GM23248 (cell line): ENCODE results near the gene LSAMP. TPM values are rescaled to one million over a fixed set of nuclear protein-coding genes. Genes with fewer than 3 reads are reported as not detected.

Source experiments
- DNase-seq: peaks from one replicate; pipeline ENCODE4 v3.0.0-alpha.2; 2015
- H2AFZ ChIP-seq: fragments of 200-600 bp; sonication (generic); 2 replicates; pipeline ENCODE4 v1.6.1; 2016; ENCODE audit warnings: antibody characterized with exemption
- H3F3A ChIP-seq: fragments of 200-600 bp; sonication (generic); 2 replicates; pipeline ENCODE4 v1.6.1; 2016; ENCODE audit warnings: mild to moderate bottlenecking, antibody characterized with exemption, mixed run types; ENCODE audit not compliant: insufficient read depth
- H3K27ac ChIP-seq: fragments of 200-600 bp; sonication (generic); 2 replicates; pipeline ENCODE4 v1.5.1; 2016; ENCODE audit warnings: mild to moderate bottlenecking
- H3K27me3 ChIP-seq: fragments of 200-600 bp; sonication (generic); replicated peaks from 2 replicates; pipeline ENCODE4 v1.6.1; 2016; ENCODE audit warnings: mild to moderate bottlenecking; ENCODE audit not compliant: insufficient read depth
- H3K36me3 ChIP-seq: fragments of 200-600 bp; sonication (generic); 2 replicates; pipeline ENCODE4 v1.6.1; 2016; ENCODE audit warnings: low read depth, mild to moderate bottlenecking
- H3K4me1 ChIP-seq: fragments of 200-600 bp; sonication (generic); 2 replicates; pipeline ENCODE4 v1.6.1; 2016; ENCODE audit warnings: mild to moderate bottlenecking; ENCODE audit not compliant: insufficient read depth
- H3K4me2 ChIP-seq: fragments of 200-600 bp; sonication (generic); one replicate; pipeline ENCODE4 v1.6.1; 2016; ENCODE audit warnings: mild to moderate bottlenecking; ENCODE audit not compliant: unreplicated experiment
- H3K4me3 ChIP-seq: fragments of 200-600 bp; sonication (generic); 2 replicates; pipeline ENCODE4 v1.5.1; 2016; ENCODE audit warnings: mild to moderate bottlenecking
- H3K79me2 ChIP-seq: fragments of 200-600 bp; sonication (generic); 2 replicates; pipeline ENCODE4 v1.6.1; 2016; ENCODE audit warnings: mild to moderate bottlenecking; ENCODE audit not compliant: insufficient read depth
- H3K9ac ChIP-seq: fragments of 200-600 bp; sonication (generic); 2 replicates; pipeline ENCODE4 v1.6.1; 2016; ENCODE audit warnings: mild to moderate bottlenecking
- H3K9me2 ChIP-seq: fragments of 200-600 bp; sonication (generic); 2 replicates; pipeline ENCODE4 v1.6.1; 2016; ENCODE audit warnings: mixed run types, mild to moderate bottlenecking, moderate library complexity; ENCODE audit not compliant: insufficient read depth
- H3K9me3 ChIP-seq: fragments of 200-600 bp; sonication (generic); one replicate; pipeline ENCODE4 v1.6.1; 2017; ENCODE audit warnings: low read depth
- H4K20me1 ChIP-seq: fragments of 200-600 bp; sonication (generic); 2 replicates; pipeline ENCODE4 v1.6.0; 2016; ENCODE audit not compliant: insufficient read depth
- EZH2 ChIP-seq: fragments of 200-600 bp; sonication (generic); IDR thresholded peaks from 2 replicates; pipeline ENCODE4 v1.6.1; 2018; ENCODE audit warnings: antibody characterized with exemption, mild to moderate bottlenecking; ENCODE audit not compliant: insufficient read depth, poor library complexity, severe bottlenecking
- EZH2phosphoT487 ChIP-seq: fragments of 200-600 bp; sonication (generic); IDR thresholded peaks from 2 replicates; pipeline ENCODE4 v1.6.1; 2018; ENCODE audit warnings: antibody characterized with exemption, moderate library complexity, mild to moderate bottlenecking, low read depth; ENCODE audit not compliant: insufficient read depth
- WGBS, 2 experiments: methylation state at CpG; one replicate each; pipeline ENCODE4 v1.1.6; 2015 to 2017; ENCODE audit warnings: low lambda C conversion rate in 2 of 2, low coverage in 1 of 2; ENCODE audit errors: missing lambda C conversion rate in 2 of 2; 5-methylcytosine and 5-hydroxymethylcytosine counted together
- in situ Hi-C: fragments of 300-500 bp; cut with MboI; formaldehyde crosslinking; loops from 2 replicates; pipeline ENCODE4 v1.15.0; 2020
- polyA plus RNA-seq: library from polyadenylated mRNA; unstranded; fragments of >200 nt; fragmentation: Nextera tagmentation; extraction: Ambion mirVana; gene quantifications from 2 replicates; pipeline ENCODE4 v1.2.1, GENCODE V29; 2016
- total RNA-seq: library from RNA; depleted of rRNA; stranded (reverse); fragments of >200 nt; shearing (Covaris generic); gene quantifications from 2 replicates; pipeline ENCODE4 v1.2.3, GENCODE V29; 2014; rRNA removed

The LSAMP gene
- total RNA-seq (4.0 and 4.5 TPM in 2 replicates), polyA plus RNA-seq (9.3 and 11.7 TPM in 2 replicates)

DNA sequence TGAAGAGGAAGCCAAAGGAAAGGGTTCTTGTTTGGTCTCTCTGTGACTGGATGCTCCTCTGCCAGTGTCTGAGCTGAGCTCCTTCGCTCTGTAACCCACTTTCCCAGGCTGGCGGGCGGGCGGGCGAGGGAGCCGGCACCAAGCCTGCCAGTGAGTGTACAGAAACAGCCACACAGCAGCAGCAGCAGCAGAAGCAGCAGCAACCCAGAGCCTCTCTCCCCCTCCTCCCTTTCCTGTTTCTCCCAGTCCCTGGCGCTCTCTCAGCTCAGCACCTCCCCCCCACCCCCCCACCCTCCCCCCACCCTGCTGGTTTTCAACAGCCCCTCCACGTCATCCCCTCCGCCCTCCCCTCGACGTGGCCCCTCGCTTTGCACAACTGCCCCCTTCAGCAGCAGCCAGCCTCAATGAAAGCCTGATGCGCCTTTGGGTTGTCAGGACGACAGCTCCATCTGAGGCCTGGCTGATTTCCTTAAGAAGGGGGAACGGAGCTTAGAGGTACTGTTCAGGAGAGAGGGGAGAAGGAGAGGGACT, at the start of gene LSAMP:
LSAMP (minus strand) TSS at position 177 of the 531 bp plus-strand sequence.
- Histone ChIP-seq H3K79me2 (no peaks in the 10 kb centered on the region), H3K9me2 (no peaks in the 10 kb centered on the region), H3K4me1 (peaks cover 18% of the 10 kb centered on the region), H3K27ac (no peak within 1 kb of the TSS), H3F3A (no peaks in the 10 kb centered on the region), H3K9me3 (no peaks in the 10 kb centered on the region), H3K36me3 (no peaks in the 10 kb centered on the region), H3K9ac (peak within 1 kb of the TSS; percentile 35), H3K27me3 (peaks cover 7% of the 10 kb centered on the region; the same call in 1 of the 2 replicates), H3K4me2 (peak within 1 kb of the TSS; percentile 94), H2AFZ (peak within 1 kb of the TSS; percentile 73), H4K20me1 (no peaks in the 10 kb centered on the region), H3K4me3 (peak within 1 kb of the TSS; percentile 70)
- TF ChIP-seq EZH2phosphoT487 (no peak), EZH2 (no peak)
- in situ Hi-C loops: no loop called here
- WGBS, 2 experiments: 4 to 6% methylated on average over 12 to 15 of the region's 15 CpGs
- peak; percentile 62 for DNase-seq

GRCh38 chr3:116492379-116492778, 47.1 kb upstream of the LSAMP start:
- no peak overlapping the region for H3K4me2 ChIP-seq
- H3K4me3 ChIP-seq: no peak overlapping the region
- 20 to 41% methylated on average over 2 of the region's 2 CpGs for WGBS, 2 experiments
- in situ Hi-C loops: no loop called here
- H3K9me2 ChIP-seq: no peaks in the 10 kb centered on the region
- no peak overlapping the region for H3K27ac ChIP-seq
- H3K79me2 ChIP-seq: no peaks in the 10 kb centered on the region
- H3K4me1 ChIP-seq: no peaks in the 10 kb centered on the region
- no peaks in the 10 kb centered on the region for H3K9me3 ChIP-seq
- H2AFZ ChIP-seq: no peak overlapping the region
- H3K36me3 ChIP-seq: no peaks in the 10 kb centered on the region
- H3K27me3 ChIP-seq: no peaks in the 10 kb centered on the region
- no peak for TF ChIP-seq EZH2phosphoT487
- TF ChIP-seq EZH2: no peak
- no peaks in the 10 kb centered on the region for H4K20me1 ChIP-seq
- H3K9ac ChIP-seq: no peak overlapping the region
- no peak for DNase-seq
- H3F3A ChIP-seq: no peaks in the 10 kb centered on the region

DNA sequence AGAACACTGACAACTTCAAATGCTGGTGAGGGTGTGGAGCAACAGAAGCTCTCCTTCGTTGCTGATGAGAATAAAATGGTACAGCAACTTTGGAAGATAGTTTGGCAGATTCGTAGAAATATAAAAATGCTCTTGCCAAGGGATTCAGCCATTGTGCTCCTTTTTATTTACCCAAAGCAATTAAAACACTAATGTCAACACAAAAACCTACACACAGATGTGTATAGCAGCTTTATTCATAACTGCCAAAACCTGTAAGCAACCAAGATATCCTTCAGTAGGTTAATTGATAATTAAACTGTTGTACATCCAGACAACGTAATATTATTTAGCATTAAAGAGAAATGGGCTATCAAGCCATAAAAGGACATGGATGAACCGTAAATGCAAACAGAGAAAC, 37.8 kb upstream of the LSAMP start:
- in situ Hi-C loops: no loop called here
- no peak overlapping the region for H3K4me3 ChIP-seq
- H2AFZ ChIP-seq: no peak overlapping the region
- DNase-seq: no peak
- no peaks in the 10 kb centered on the region for H3K4me1 ChIP-seq
- no peaks in the 10 kb centered on the region for H3K9me2 ChIP-seq
- no peaks in the 10 kb centered on the region for H3K9me3 ChIP-seq
- no peak for TF ChIP-seq EZH2phosphoT487
- TF ChIP-seq EZH2: no peak
- H3K27me3 ChIP-seq: no peaks in the 10 kb centered on the region
- no peak overlapping the region for H3K4me2 ChIP-seq
- H3K79me2 ChIP-seq: no peaks in the 10 kb centered on the region
- H3F3A ChIP-seq: no peaks in the 10 kb centered on the region
- no peak overlapping the region for H3K27ac ChIP-seq
- no peaks in the 10 kb centered on the region for H4K20me1 ChIP-seq
- no peak overlapping the region for H3K9ac ChIP-seq
- 16 to 33% methylated on average over 4 of the region's 4 CpGs for WGBS, 2 experiments
- no peaks in the 10 kb centered on the region for H3K36me3 ChIP-seq

DNA sequence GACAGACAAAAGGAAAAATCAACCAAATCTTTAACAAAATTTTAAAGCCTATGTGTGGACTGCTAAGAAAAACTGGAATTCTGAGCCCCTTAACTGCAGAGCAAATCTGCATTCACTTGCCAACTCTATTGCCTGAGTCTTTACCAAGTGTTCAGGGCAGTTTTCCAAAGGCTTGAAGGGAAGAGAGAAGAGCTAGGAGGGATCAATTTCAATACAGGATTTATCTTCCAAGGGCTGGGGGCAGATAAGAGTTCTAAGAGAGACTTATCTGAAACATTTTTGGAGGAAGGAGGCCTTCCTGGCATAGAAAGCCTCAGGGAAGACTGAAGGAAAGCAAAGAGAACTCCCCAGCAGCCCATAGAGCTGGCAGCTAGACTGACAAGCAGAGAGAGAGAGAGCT, 31.4 kb upstream of the LSAMP start:
- no peaks in the 10 kb centered on the region for H3K4me1 ChIP-seq
- TF ChIP-seq EZH2 (no peak), EZH2phosphoT487 (no peak)

DNA sequence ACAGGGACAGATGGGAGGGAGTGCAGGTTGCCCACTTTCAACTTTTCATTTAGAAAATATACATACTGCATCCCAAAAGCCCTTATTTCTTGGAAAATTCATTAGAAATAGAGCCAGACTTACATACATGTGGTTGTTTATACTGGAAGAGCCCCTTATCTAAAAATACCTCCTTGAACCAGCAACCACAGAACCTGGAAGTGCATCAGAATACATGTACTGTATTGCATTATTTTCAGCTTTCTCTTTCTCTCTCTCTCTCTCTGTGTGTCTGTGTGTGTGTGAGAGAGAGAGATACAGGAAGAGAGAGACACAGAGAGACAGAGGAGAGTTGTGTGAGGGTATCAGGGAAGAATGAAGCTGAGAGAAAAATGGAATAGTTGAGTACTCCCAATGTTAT, 29.5 kb upstream of the LSAMP start:
- Histone ChIP-seq H3K4me1 (no peaks in the 10 kb centered on the region), H3K9me3 (no peaks in the 10 kb centered on the region), H3K79me2 (no peaks in the 10 kb centered on the region), H2AFZ (no peak overlapping the region), H3K4me3 (no peak overlapping the region), H3K27ac (no peak overlapping the region), H3F3A (no peaks in the 10 kb centered on the region), H3K4me2 (no peak overlapping the region), H3K27me3 (no peaks in the 10 kb centered on the region), H4K20me1 (no peaks in the 10 kb centered on the region), H3K9ac (no peak overlapping the region), H3K9me2 (no peaks in the 10 kb centered on the region), H3K36me3 (no peaks in the 10 kb centered on the region)
- in situ Hi-C loops: no loop called here
- no peak for TF ChIP-seq EZH2
- no peak for TF ChIP-seq EZH2phosphoT487
- no peak for DNase-seq

More for the DNA sequence above, 31.4 kb upstream of the LSAMP start:
- Histone ChIP-seq H3K27ac (no peak overlapping the region), H3K36me3 (no peaks in the 10 kb centered on the region), H3K79me2 (no peaks in the 10 kb centered on the region), H4K20me1 (no peaks in the 10 kb centered on the region), H3K4me2 (no peak overlapping the region), H2AFZ (no peak overlapping the region), H3K27me3 (no peaks in the 10 kb centered on the region), H3K9ac (no peak overlapping the region), H3K9me3 (no peaks in the 10 kb centered on the region), H3K4me3 (no peak overlapping the region), H3F3A (no peaks in the 10 kb centered on the region), H3K9me2 (no peaks in the 10 kb centered on the region)
- no peak for DNase-seq
- in situ Hi-C loops: no loop called here
